Endothelial cell of umbilical vein (primary cell): ENCODE measurements around the gene S100A16. TPM values are rescaled to one million over a fixed set of nuclear protein-coding genes. Genes with fewer than 3 reads are reported as not detected.
A peak's percentile ranks its signal among the peaks of the same experiment; 100 is the strongest.

Experiments
- BruUV-seq: library from RNA; stranded (reverse); fragments of 400-500 nt; replicated peaks from 2 replicates; lab custom pipeline; 2021; lab: Mats Ljungman, UMichigan
- CTCF ChIA-PET: fragments of 300-600, 350-600 bp; sonication (Branson Sonifier 250); formaldehyde crosslinking; loops from one replicate; lab custom pipeline; 2021; ENCODE audit warnings: antibody characterized with exemption, inconsistent platforms; lab: Charles Lee
- POLR2A ChIA-PET: fragments of 300-600, 350-600 bp; sonication (Branson Sonifier 250); formaldehyde crosslinking; loops from one replicate; lab custom pipeline; 2021; ENCODE audit warnings: antibody characterized with exemption, inconsistent platforms; lab: Charles Lee
- DNase-seq: peaks from one replicate; pipeline ENCODE4 v3.0.0-alpha.2; 2011; ENCODE audit warnings: low read depth, low spot score
- FAIRE-seq: peaks from 2 replicates; lab custom pipeline; 2011; peaks lifted over from hg19 to GRCh38; lab: Jason Lieb, UNC
- H2AFZ ChIP-seq: 2 replicates; pipeline ENCODE4 v1.6.0; 2012; ENCODE audit warnings: low read depth, low read length, control low read depth, inconsistent platforms
- H3K27ac ChIP-seq: 2 replicates; pipeline ENCODE4 v1.5.1; 2011; ENCODE audit warnings: low read depth, mild to moderate bottlenecking, control low read depth, low read length, moderate library complexity; ENCODE audit not compliant: insufficient read depth
- H3K27me3 ChIP-seq, 2 experiments: 2 replicates each; pipeline versions ENCODE4 v1.6.0 to v1.6.1; 2011; ENCODE audit warnings: low read length in 2 of 2, mixed read lengths in 1 of 2; ENCODE audit not compliant: control insufficient read depth in 2 of 2, insufficient read depth in 2 of 2
- H3K36me3 ChIP-seq, 2 experiments: 2 replicates in 1 of 2; 3 replicates in 1 of 2; pipeline ENCODE4 v1.5.1; 2011; ENCODE audit warnings: low read length in 2 of 2, mild to moderate bottlenecking in 1 of 2, moderate library complexity in 1 of 2; ENCODE audit not compliant: control insufficient read depth in 2 of 2, insufficient read depth in 2 of 2; ENCODE audit errors: extremely low read depth in 1 of 2
- H3K4me1 ChIP-seq: 3 replicates; pipeline ENCODE4 v1.5.1; 2011; ENCODE audit warnings: mild to moderate bottlenecking, low read length; ENCODE audit not compliant: control insufficient read depth, insufficient read depth; ENCODE audit errors: extremely low read depth
- H3K4me2 ChIP-seq: 2 replicates; pipeline ENCODE4 v1.6.1; 2011; ENCODE audit warnings: low read length, control low read depth, mixed read lengths; ENCODE audit not compliant: insufficient read depth
- H3K4me3 ChIP-seq, 3 experiments: fragments of 200-600 bp in 1 of 3; sonication (generic), shearing (Covaris generic) in 1 of 3; replicated peaks in 1 of 3; 2 replicates each; pipeline ENCODE4 v1.5.1; 2011 to 2016; ENCODE audit warnings: control low read depth in 3 of 3, low read length in 3 of 3, mild to moderate bottlenecking in 2 of 3, inconsistent platforms in 1 of 3, low read depth in 1 of 3, moderate library complexity in 1 of 3; ENCODE audit not compliant: insufficient read depth in 1 of 3
- H3K79me2 ChIP-seq: 2 replicates; pipeline ENCODE4 v1.6.0; 2012; ENCODE audit warnings: low read length, inconsistent platforms; ENCODE audit not compliant: control insufficient read depth, insufficient read depth
- H3K9ac ChIP-seq: replicated peaks from 2 replicates; pipeline ENCODE3; 2011; ENCODE audit warnings: low read length, control low read depth; ENCODE audit not compliant: insufficient read depth; ENCODE audit errors: extremely low read depth
- H3K9me1 ChIP-seq: replicated peaks from 3 replicates; pipeline ENCODE4 v1.6.0; 2011; ENCODE audit warnings: mild to moderate bottlenecking, low read length; ENCODE audit not compliant: control insufficient read depth, insufficient read depth; ENCODE audit errors: extremely low read depth
- H3K9me3 ChIP-seq: replicated peaks from 2 replicates; pipeline ENCODE4 v1.5.1; 2012; ENCODE audit warnings: low read length, inconsistent platforms; ENCODE audit not compliant: control insufficient read depth, insufficient read depth
- H4K20me1 ChIP-seq: replicated peaks from 2 replicates; pipeline ENCODE3; 2011; ENCODE audit warnings: mild to moderate bottlenecking, low read length; ENCODE audit not compliant: control insufficient read depth, insufficient read depth; ENCODE audit errors: extremely low read depth
- EZH2 ChIP-seq: IDR thresholded peaks from 2 replicates; pipeline ENCODE4 v1.6.1; 2012; ENCODE audit warnings: borderline replicate concordance, low read depth, mild to moderate bottlenecking, moderate library complexity, low read length, inconsistent platforms; ENCODE audit not compliant: severe bottlenecking
- FOS ChIP-seq: IDR thresholded peaks from 2 replicates; pipeline ENCODE4 v1.6.1; 2011; ENCODE audit warnings: mild to moderate bottlenecking, low read length, moderate library complexity, borderline replicate concordance; ENCODE audit not compliant: insufficient read depth
- GATA2 ChIP-seq: IDR thresholded peaks from 2 replicates; pipeline ENCODE4 v1.7.0; 2011; ENCODE audit warnings: low read depth, mild to moderate bottlenecking, moderate library complexity, mixed read lengths, low read length; ENCODE audit not compliant: insufficient read length, insufficient read depth
- JUN ChIP-seq: IDR thresholded peaks from 2 replicates; pipeline ENCODE4 v1.6.1; 2011; ENCODE audit warnings: borderline replicate concordance, low read depth; ENCODE audit not compliant: insufficient read length, insufficient read depth
- MYC ChIP-seq: IDR thresholded peaks from one replicate; pipeline ENCODE4 v1.6.1; 2011; ENCODE audit warnings: mild to moderate bottlenecking, low read depth, low read length
- POLR2A ChIP-seq: IDR thresholded peaks from 2 replicates; pipeline ENCODE4 v1.6.1; 2012; ENCODE audit warnings: low read depth, mild to moderate bottlenecking, control low read depth, low read length
- POLR2AphosphoS5 ChIP-seq: IDR thresholded peaks from 2 replicates; pipeline ENCODE4 v1.6.1; 2012; ENCODE audit warnings: low read depth, mild to moderate bottlenecking, control low read depth, low read length, moderate library complexity; ENCODE audit not compliant: insufficient read depth
- dilution Hi-C: fragments of 300-500 bp; cut with MboI; formaldehyde crosslinking; loops from one replicate; pipeline ENCODE4 v1.15.0; 2019; ENCODE audit warnings: low sequenced_read_pairs; ENCODE audit not compliant: extremely low pct_ligation_motif_present
- intact Hi-C: fragments of 100-400 bp; cut with micrococcal nuclease; formaldehyde crosslinking; loops from one replicate; pipeline ENCODE4 v1.10.0; 2022
- polyA plus RNA-seq, 4 experiments: library from polyadenylated mRNA; depleted of rRNA in 3 of 4; stranded (reverse) in 3 of 4; unstranded in 1 of 4; fragments of >200 nt; gene quantifications; 2 replicates each; pipeline versions ENCODE4 v1.2.1 to v1.2.3, GENCODE V29; 2011 to 2012; ENCODE audit warnings: missing spikeins in 1 of 4
- total RNA-seq: library from RNA; stranded (reverse); gene quantifications from 2 replicates; pipeline ENCODE4 v1.2.3, GENCODE V29; 2021
- TF ChIP-seq, protein P1 (sequence below): IDR thresholded peaks from 2 replicates; pipeline ENCODE4 v1.6.1; 2011; ENCODE audit not compliant: insufficient read depth, insufficient read length
- TF ChIP-seq, protein P2 (sequence below), 2 donors: IDR thresholded peaks; 1 replicate in 1 of 2; 2 replicates in 1 of 2; pipeline ENCODE4 v1.5.1; 2011; ENCODE audit warnings: low read length in 2 of 2, mild to moderate bottlenecking in 2 of 2, moderate library complexity in 2 of 2, control low read depth in 1 of 2, inconsistent platforms in 1 of 2, low read depth in 1 of 2; ENCODE audit not compliant: insufficient read depth in 1 of 2; ENCODE audit errors: extremely low read depth in 1 of 2

S100A16 gene
- total and polyA plus RNA-seq, 2 donors (not counting 3 experiments of a cell fraction or from before 2014, with no cell fraction given) = 701 to 1,770 TPM

DNA sequence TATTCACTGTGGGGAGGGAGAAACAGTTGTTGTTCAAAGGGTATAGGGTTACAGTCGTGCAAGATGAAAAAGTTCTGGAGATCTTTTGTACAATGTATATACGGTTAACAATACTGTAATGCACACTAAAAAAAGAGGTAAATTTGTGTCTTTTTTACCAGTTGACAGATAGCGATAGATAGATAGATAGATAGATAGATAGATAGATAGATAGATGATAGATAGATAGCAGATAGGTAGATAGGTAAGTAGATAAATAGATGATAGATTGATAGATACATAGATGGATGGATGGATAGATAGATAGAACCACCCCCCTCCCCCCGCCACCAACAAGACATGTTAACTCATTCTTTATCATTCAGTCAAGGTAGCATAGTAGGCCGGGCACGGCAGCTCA, 10.2 kb downstream of the S100A16 start:
- no peak for FAIRE-seq
- Histone ChIP-seq H3K27ac (no peak overlapping the region), H3K9me1 (no peaks in the 10 kb centered on the region), H3K4me1 (peaks cover 29% of the 10 kb centered on the region), H3K4me3 (no peak overlapping the region), H3K9ac (no peak overlapping the region), H3K4me2 (no peak overlapping the region), H2AFZ (no peak overlapping the region), H3K79me2 (peaks cover 14% of the 10 kb centered on the region), H3K36me3 (peaks cover 12 to 13% of the 10 kb centered on the region in 2 experiments), H3K9me3 (no peaks in the 10 kb centered on the region), H4K20me1 (no peaks in the 10 kb centered on the region), H3K27me3 (no peaks in the 10 kb centered on the region)
- BruUV-seq = no TSS peak
- dilution Hi-C loops = no loop called here
- CTCF ChIA-PET = interaction anchor here (1.4 to 2.5 kb wide), 2 partner anchors 10 to 31 kb away, joined by 5 to 9 read pairs; partner anchors contain the start of gene S100A16
- POLR2A ChIA-PET = interaction anchor here (2.4 kb wide), 1 partner anchor 24 kb away, joined by 11 read pairs; the partner anchor contains the start of gene S100A13
- intact Hi-C loops = no loop called here
- TF ChIP-seq POLR2A = peak; percentile 11
- TF ChIP-seq GATA2 = no peak
- DNase-seq = no peak

DNA sequence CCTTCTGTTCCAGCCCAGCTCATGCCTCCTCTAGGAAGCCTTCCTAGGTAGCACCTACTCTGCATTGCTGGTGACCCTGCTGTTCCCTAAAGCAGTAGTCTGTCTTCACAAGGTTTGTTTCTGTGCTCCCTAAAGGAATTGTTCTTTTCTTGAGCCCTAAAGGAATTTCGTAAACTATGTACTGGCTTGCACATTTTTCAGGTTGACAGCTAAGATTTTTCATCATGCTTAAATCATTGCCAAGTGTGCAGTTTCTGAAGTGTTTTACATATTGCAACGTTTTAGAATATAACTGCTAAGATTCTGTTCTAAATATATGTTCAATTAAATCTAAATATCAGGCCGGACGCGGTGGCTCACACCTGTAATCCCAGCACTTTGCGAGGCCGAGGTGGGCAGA, 13.1 kb downstream of the S100A16 start:
- TF ChIP-seq JUN (no peak), FOS (no peak), MYC (no peak), EZH2 (no peak), POLR2AphosphoS5 (no peak), GATA2 (no peak), POLR2A (no peak)
- TF ChIP-seq, protein P1, sequence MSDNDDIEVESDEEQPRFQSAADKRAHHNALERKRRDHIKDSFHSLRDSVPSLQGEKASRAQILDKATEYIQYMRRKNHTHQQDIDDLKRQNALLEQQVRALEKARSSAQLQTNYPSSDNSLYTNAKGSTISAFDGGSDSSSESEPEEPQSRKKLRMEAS = no peak
- TF ChIP-seq, protein P2, sequence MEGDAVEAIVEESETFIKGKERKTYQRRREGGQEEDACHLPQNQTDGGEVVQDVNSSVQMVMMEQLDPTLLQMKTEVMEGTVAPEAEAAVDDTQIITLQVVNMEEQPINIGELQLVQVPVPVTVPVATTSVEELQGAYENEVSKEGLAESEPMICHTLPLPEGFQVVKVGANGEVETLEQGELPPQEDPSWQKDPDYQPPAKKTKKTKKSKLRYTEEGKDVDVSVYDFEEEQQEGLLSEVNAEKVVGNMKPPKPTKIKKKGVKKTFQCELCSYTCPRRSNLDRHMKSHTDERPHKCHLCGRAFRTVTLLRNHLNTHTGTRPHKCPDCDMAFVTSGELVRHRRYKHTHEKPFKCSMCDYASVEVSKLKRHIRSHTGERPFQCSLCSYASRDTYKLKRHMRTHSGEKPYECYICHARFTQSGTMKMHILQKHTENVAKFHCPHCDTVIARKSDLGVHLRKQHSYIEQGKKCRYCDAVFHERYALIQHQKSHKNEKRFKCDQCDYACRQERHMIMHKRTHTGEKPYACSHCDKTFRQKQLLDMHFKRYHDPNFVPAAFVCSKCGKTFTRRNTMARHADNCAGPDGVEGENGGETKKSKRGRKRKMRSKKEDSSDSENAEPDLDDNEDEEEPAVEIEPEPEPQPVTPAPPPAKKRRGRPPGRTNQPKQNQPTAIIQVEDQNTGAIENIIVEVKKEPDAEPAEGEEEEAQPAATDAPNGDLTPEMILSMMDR (IDR thresholded peaks at IDR 0.05; ENCODE audit: extremely low read depth in 1 of 2, insufficient read depth in 1 of 2, low read depth in 1 of 2, low read length in 2 of 2) = no peak
- H3K79me2 ChIP-seq = no peaks in the 10 kb centered on the region
- FAIRE-seq = no peak
- H3K9ac ChIP-seq = no peak overlapping the region
- POLR2A ChIA-PET = no interaction called here
- CTCF ChIA-PET = interaction anchor here (2.9 kb wide), 1 partner anchor 27 kb away, joined by 19 read pairs; no protein-coding TSS in a partner anchor
- H4K20me1 ChIP-seq = no peaks in the 10 kb centered on the region
- H2AFZ ChIP-seq = no peak overlapping the region
- no peaks in the 10 kb centered on the region for H3K27me3 ChIP-seq
- H3K9me1 ChIP-seq = no peaks in the 10 kb centered on the region
- peak overlapping the region; percentile 50 for H3K27ac ChIP-seq
- dilution Hi-C loops (no loop called here), intact Hi-C loops (loop anchor here (2.0 kb wide), 1 partner anchor 27 kb away; no protein-coding TSS in a partner anchor)
- peaks cover 14% of the 10 kb centered on the region for H3K4me1 ChIP-seq
- H3K4me2 ChIP-seq = no peak overlapping the region
- no TSS peak for BruUV-seq
- no peaks in the 10 kb centered on the region for H3K36me3 ChIP-seq
- H3K9me3 ChIP-seq = no peaks in the 10 kb centered on the region
- H3K4me3 ChIP-seq = no peak overlapping the region
- DNase-seq = no peak
